ENCODE data around the gene LRRC59. TPM values are rescaled to one million over a fixed set of nuclear protein-coding genes. Genes with fewer than 3 reads are reported as not detected.

LRRC59 gene
- total RNA-seq, 1 experiment from 2014 or later: 221 TPM

DNA sequence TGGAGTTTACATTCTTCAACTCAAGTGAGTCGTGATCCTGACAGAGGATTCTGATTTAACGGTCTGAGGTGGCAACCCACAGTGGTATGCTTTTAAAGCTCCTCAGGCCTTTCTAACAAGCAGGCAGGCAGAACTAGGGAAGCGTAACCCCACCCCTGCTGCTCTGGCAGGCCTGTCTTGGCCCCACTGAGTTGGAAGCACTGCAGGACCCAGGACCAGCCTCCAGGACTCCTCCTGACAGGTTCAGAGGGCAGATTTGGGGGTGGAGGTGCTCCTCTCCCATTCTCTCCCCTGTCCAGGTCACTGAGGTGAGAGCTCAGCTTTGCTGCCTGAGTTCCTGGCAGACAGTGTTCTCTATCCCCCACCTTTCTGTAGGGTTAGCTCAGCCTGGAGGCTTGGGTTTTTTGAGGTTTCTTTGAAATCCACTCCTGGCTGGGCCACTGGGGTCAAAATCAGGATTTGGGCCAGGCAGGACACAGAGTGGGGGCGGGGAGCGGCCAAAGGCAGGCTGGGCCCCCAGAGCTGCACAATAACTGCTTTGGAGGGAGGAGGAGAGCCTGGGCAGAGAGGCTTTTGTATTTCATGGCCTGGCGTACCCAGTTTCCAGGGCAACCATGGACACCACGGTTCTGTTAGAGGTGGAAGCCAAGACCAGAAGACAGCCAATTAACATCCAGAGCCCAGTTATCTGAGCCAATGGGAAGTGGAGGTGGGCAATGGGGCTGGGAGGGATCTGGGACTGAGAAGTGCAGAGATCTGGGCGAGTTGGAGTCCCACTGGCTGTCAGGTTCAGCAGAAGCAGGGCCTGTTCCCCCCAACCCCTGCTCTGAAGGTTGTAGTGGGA is 33.9 kb downstream of the LRRC59 start:
- TF ChIP-seq, protein P1, sequence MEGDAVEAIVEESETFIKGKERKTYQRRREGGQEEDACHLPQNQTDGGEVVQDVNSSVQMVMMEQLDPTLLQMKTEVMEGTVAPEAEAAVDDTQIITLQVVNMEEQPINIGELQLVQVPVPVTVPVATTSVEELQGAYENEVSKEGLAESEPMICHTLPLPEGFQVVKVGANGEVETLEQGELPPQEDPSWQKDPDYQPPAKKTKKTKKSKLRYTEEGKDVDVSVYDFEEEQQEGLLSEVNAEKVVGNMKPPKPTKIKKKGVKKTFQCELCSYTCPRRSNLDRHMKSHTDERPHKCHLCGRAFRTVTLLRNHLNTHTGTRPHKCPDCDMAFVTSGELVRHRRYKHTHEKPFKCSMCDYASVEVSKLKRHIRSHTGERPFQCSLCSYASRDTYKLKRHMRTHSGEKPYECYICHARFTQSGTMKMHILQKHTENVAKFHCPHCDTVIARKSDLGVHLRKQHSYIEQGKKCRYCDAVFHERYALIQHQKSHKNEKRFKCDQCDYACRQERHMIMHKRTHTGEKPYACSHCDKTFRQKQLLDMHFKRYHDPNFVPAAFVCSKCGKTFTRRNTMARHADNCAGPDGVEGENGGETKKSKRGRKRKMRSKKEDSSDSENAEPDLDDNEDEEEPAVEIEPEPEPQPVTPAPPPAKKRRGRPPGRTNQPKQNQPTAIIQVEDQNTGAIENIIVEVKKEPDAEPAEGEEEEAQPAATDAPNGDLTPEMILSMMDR (IDR thresholded peaks at IDR 0.05 in 2 of 3, conservative IDR thresholded peaks at IDR 0.05 in 1 of 3; ENCODE audit: borderline replicate concordance in 1 of 3, insufficient read depth in 1 of 3, low read depth in 2 of 3, low read length in 2 of 3): no peak
- TF ChIP-seq POLR2AphosphoS5 (IDR thresholded peaks at IDR 0.05; ENCODE audit: low read depth, low read length): no peak
- TF ChIP-seq CBX3 (IDR thresholded peaks at IDR 0.05; ENCODE audit: low read depth): no peak
- TF ChIP-seq, protein P2, sequence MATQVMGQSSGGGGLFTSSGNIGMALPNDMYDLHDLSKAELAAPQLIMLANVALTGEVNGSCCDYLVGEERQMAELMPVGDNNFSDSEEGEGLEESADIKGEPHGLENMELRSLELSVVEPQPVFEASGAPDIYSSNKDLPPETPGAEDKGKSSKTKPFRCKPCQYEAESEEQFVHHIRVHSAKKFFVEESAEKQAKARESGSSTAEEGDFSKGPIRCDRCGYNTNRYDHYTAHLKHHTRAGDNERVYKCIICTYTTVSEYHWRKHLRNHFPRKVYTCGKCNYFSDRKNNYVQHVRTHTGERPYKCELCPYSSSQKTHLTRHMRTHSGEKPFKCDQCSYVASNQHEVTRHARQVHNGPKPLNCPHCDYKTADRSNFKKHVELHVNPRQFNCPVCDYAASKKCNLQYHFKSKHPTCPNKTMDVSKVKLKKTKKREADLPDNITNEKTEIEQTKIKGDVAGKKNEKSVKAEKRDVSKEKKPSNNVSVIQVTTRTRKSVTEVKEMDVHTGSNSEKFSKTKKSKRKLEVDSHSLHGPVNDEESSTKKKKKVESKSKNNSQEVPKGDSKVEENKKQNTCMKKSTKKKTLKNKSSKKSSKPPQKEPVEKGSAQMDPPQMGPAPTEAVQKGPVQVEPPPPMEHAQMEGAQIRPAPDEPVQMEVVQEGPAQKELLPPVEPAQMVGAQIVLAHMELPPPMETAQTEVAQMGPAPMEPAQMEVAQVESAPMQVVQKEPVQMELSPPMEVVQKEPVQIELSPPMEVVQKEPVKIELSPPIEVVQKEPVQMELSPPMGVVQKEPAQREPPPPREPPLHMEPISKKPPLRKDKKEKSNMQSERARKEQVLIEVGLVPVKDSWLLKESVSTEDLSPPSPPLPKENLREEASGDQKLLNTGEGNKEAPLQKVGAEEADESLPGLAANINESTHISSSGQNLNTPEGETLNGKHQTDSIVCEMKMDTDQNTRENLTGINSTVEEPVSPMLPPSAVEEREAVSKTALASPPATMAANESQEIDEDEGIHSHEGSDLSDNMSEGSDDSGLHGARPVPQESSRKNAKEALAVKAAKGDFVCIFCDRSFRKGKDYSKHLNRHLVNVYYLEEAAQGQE (IDR thresholded peaks at IDR 0.05; ENCODE audit: low read depth): no peak
- no peak for TF ChIP-seq ZFX (IDR thresholded peaks at IDR 0.05)
- TF ChIP-seq CEBPB (IDR thresholded peaks at IDR 0.05; ENCODE audit: low read depth): no peak
- TF ChIP-seq, protein P3, sequence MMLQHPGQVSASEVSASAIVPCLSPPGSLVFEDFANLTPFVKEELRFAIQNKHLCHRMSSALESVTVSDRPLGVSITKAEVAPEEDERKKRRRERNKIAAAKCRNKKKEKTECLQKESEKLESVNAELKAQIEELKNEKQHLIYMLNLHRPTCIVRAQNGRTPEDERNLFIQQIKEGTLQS (IDR thresholded peaks at IDR 0.05): no peak
- no peak for TF ChIP-seq SP1 (IDR thresholded peaks at IDR 0.05; ENCODE audit: low read depth)
- H3K79me2 ChIP-seq (ENCODE audit: insufficient read depth, low read length): peaks cover 2% of the 10 kb centered on the region; the same call in 1 of the 2 replicates
- no peak overlapping the region for H3K4me3 ChIP-seq (replicated peaks in 1 of 2; ENCODE audit: low read depth in 1 of 2, low read length in 2 of 2)
- peaks cover 33 to 39% of the 10 kb centered on the region in 2 experiments; a peak in 3 of 4 replicates for H3K36me3 ChIP-seq (ENCODE audit: control insufficient read depth in 1 of 2, insufficient read depth in 2 of 2, low read length in 2 of 2)
- peaks cover 3 to 8% of the 10 kb centered on the region in 2 experiments; a peak in 2 of 4 replicates for H3K4me1 ChIP-seq (ENCODE audit: control insufficient read depth in 1 of 2, insufficient read depth in 2 of 2, low read length in 2 of 2)
- RAD21 ChIA-PET (ENCODE audit: low non-redundant PET in 1 of 2, low total read pairs in 2 of 2, uncharacterized antibody in 2 of 2, unreplicated experiment in 2 of 2): no interaction called here
- H2AFZ ChIP-seq (ENCODE audit: low read depth, low read length, poor library complexity, severe bottlenecking): no peak overlapping the region
- BruUV-seq (replicated peaks): no TSS peak
- H3K9ac ChIP-seq (ENCODE audit: low read length): no peak overlapping the region
- intact Hi-C loops (cut with micrococcal nuclease): no loop called here
- H3K27me3 ChIP-seq (ENCODE audit: insufficient read depth, low read length): no peaks in the 10 kb centered on the region
- DNase-seq (ENCODE audit: low read depth, low spot score): no peak
- peak; percentile 31 for ATAC-seq
- H3K27ac ChIP-seq (ENCODE audit: low read depth, low read length): no peak overlapping the region
- POLR2A ChIA-PET: interaction anchor here (1.2 to 2.7 kb wide), 3 partner anchors 16 to 116 kb away, joined by 4 to 12 read pairs (median 9); partner anchors contain the start of genes LRRC59 and RSAD1
- CTCF ChIA-PET: interaction anchor here (1.2 to 3.6 kb wide), 4 partner anchors 10 to 116 kb away, joined by 3 to 33 read pairs (median 6); partner anchors contain the start of genes EME1, LRRC59, MRPL27 and RSAD1
- H3K9me2 ChIP-seq (ENCODE audit: insufficient read depth): no peaks in the 10 kb centered on the region
- no peaks in the 10 kb centered on the region for H3K9me3 ChIP-seq (ENCODE audit: control insufficient read depth in 1 of 2, insufficient read depth in 1 of 2, low read depth in 1 of 2, low read length in 2 of 2)
- no peak overlapping the region for H3K4me2 ChIP-seq (ENCODE audit: low read length)
- H4K20me1 ChIP-seq (ENCODE audit: insufficient read depth): no peaks in the 10 kb centered on the region
